Endothelial cell (in vitro differentiated cells): ENCODE results near the gene ADM. TPM values are rescaled to one million over a fixed set of nuclear protein-coding genes. Genes with fewer than 3 reads are reported as not detected.

Experiments
- DNase-seq: peaks from one replicate; pipeline ENCODE4 v3.0.0; 2021; ENCODE audit warnings: low spot score
- H3K27ac Mint-ChIP-seq: one replicate; pipeline ENCODE4 v1.8.0; 2021; ENCODE audit warnings: mixed read lengths, inconsistent platforms; ENCODE audit not compliant: unreplicated experiment
- H3K27me3 Mint-ChIP-seq: one replicate; pipeline ENCODE4 v1.8.0; 2021; ENCODE audit warnings: mild to moderate bottlenecking, moderate library complexity, mixed read lengths, inconsistent platforms; ENCODE audit not compliant: unreplicated experiment
- H3K36me3 Mint-ChIP-seq: one replicate; pipeline ENCODE4 v1.8.0; 2021; ENCODE audit warnings: mild to moderate bottlenecking, low read depth, mixed read lengths, inconsistent platforms; ENCODE audit not compliant: unreplicated experiment
- H3K4me1 Mint-ChIP-seq: one replicate; pipeline ENCODE4 v1.8.0; 2021; ENCODE audit warnings: mild to moderate bottlenecking, mixed read lengths, inconsistent platforms; ENCODE audit not compliant: unreplicated experiment
- H3K4me3 Mint-ChIP-seq: one replicate; pipeline ENCODE4 v1.8.0; 2021; ENCODE audit warnings: mild to moderate bottlenecking, mixed read lengths, inconsistent platforms; ENCODE audit not compliant: unreplicated experiment
- H3K9me3 Mint-ChIP-seq: one replicate; pipeline ENCODE4 v1.8.0; 2021; ENCODE audit warnings: mixed read lengths, inconsistent platforms; ENCODE audit not compliant: unreplicated experiment
- total RNA-seq: library from RNA; stranded (reverse); fragmentation: NEBNext Ultra II Directional; extraction: Animal tissue kit (Norgen Biotek cat#: 25700); gene quantifications from one replicate; pipeline ENCODE4 v1.2.1, GENCODE V29; 2021; ENCODE audit not compliant: unreplicated experiment
- TF ChIP-seq, protein P1 (sequence below): fragments of 200-600 bp; sonication (generic); IDR thresholded peaks from one replicate; pipeline ENCODE4 v1.5.0; 2021; ENCODE audit warnings: antibody characterized with exemption; ENCODE audit not compliant: unreplicated experiment

ADM gene
- total RNA-seq, 1 donor from 2014 or later = 78.3 TPM

DNA sequence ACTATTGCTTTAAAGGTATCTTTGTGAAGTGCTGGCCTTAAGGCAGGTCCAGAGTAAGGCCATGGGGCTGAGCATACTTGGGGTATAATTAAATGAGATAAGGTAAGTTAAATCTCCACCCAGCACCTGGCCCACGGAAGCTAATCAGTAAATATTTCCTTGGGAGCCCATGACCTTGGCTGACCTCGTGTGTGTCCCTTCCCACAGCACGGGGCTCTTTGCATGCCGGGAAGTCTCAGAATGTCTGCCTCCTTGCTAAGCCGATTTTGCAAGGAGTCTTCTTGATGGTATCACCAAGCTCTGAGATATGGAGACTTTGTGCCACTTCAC, 46.5 kb downstream of the ADM start:
- Mint-ChIP-seq H3K27ac (peak overlapping the region; percentile 99), H3K36me3 (no peaks in the 10 kb centered on the region), H3K27me3 (no peaks in the 10 kb centered on the region), H3K4me3 (no peak overlapping the region), H3K9me3 (no peaks in the 10 kb centered on the region), H3K4me1 (peaks cover 33% of the 10 kb centered on the region)
- TF ChIP-seq, protein P1, sequence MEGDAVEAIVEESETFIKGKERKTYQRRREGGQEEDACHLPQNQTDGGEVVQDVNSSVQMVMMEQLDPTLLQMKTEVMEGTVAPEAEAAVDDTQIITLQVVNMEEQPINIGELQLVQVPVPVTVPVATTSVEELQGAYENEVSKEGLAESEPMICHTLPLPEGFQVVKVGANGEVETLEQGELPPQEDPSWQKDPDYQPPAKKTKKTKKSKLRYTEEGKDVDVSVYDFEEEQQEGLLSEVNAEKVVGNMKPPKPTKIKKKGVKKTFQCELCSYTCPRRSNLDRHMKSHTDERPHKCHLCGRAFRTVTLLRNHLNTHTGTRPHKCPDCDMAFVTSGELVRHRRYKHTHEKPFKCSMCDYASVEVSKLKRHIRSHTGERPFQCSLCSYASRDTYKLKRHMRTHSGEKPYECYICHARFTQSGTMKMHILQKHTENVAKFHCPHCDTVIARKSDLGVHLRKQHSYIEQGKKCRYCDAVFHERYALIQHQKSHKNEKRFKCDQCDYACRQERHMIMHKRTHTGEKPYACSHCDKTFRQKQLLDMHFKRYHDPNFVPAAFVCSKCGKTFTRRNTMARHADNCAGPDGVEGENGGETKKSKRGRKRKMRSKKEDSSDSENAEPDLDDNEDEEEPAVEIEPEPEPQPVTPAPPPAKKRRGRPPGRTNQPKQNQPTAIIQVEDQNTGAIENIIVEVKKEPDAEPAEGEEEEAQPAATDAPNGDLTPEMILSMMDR = no peak
- DNase-seq = no peak

DNA sequence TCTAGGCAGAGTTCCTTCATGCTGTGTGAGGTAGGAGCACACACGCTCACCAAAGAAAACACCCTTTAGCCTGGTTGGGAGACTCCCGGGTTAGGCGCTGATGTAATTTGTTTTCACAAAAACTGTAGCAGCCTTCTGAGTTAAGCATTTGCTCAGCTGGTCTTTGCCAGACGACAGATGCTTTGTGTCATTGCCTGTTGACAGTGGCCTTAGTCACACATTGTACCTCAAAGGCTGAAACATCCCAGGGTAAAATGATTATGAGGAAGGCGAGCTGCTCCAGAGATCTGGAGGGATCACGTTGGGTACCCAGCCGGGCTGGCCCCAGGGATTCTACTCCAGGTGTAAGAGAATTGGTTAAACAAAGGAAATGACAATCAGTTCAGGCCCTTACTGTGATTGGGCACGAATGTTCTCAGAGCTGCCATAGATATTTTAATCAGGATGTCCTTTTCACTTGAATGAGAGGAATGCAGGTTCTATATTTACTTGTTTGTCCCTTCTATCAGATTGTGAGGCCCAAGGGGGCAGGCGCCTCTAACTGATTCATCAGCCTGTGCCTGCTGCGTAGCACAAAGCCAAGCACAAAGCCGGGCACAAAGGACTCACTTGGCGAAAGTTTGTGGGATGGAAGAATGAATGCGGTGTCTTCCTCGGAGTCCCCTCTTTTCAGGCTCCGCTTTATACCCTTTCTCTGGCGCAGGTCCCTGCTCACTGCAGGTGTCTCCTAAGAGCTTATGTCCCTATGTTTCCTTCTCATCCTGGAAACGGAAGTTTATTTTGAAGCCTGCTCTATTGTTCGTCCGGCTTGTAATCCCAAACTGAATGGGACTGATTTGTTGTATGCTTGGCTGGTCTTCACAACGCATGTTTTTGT, 47.1 kb downstream of the ADM start:
- peaks cover under 1% of the 10 kb centered on the region for H3K36me3 Mint-ChIP-seq
- H3K27ac Mint-ChIP-seq = peak overlapping the region; percentile 99
- peaks cover 33% of the 10 kb centered on the region for H3K4me1 Mint-ChIP-seq
- H3K9me3 Mint-ChIP-seq = no peaks in the 10 kb centered on the region
- H3K27me3 Mint-ChIP-seq = no peaks in the 10 kb centered on the region
- TF ChIP-seq, protein P1 = no peak
- H3K4me3 Mint-ChIP-seq = peak overlapping the region; percentile 17
- peak; percentile 43 for DNase-seq

DNA sequence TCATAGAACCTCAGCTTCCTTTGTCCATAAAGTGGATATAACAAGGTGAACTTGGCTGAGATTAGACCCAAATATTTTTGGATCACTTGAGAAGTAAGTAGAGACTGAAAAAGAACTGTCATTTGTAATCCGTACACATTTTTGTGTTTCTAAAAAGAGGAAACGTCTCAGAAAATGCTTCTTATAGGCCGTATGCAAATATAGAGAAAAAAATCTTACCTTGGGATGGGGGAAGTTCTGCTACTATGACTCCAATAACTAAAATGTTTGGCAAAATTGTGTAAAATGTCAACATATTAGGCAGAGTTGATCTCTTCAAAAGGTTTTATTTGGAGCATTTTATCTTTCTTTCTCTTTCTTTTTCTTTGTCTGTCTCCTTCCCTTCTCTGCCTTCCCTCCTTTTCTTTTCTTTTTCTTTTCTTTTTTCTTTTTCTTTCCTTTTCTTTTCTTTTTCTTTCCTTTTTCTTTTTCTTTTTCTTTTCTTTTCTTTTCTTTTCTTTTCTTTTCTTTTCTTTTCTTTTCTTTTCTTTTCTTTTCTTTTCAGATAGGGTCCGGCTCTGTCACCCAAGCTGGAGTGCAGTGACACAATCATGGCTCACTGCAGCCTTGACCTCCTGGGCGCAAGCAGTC, 48.2 kb downstream of the ADM start:
- Mint-ChIP-seq H3K27me3 (no peaks in the 10 kb centered on the region), H3K4me1 (peaks cover 33% of the 10 kb centered on the region), H3K9me3 (no peaks in the 10 kb centered on the region), H3K36me3 (peaks cover 4% of the 10 kb centered on the region), H3K4me3 (no peak overlapping the region), H3K27ac (peak overlapping the region; percentile 99)
- TF ChIP-seq, protein P1 = peak; percentile 21
- DNase-seq = no peak

DNA sequence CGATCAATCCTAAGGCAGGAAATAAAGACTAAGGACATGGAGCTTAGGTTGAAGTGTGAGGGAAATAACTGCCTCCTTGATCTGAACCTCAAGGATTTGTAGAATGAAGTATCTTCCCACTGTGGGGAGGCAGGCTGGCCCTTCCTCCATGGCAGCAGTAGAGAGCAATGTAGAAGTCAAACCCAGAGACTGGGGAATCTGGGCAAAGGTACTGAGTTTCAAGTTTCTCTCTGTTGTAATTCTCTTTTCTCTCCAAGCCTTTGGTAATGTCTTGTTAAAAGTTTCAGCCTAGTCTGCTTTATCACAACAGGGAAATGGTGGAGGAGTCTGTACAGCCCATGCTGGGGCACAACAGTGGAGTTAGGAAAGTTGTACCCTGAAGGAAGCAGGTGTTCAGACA, 49.5 kb downstream of the ADM start:
- Mint-ChIP-seq H3K27ac (peak overlapping the region; percentile 53), H3K36me3 (peaks cover 4% of the 10 kb centered on the region), H3K27me3 (no peaks in the 10 kb centered on the region), H3K4me1 (peaks cover 33% of the 10 kb centered on the region), H3K4me3 (no peak overlapping the region), H3K9me3 (no peaks in the 10 kb centered on the region)
- DNase-seq = no peak
- TF ChIP-seq, protein P1 = no peak

DNA sequence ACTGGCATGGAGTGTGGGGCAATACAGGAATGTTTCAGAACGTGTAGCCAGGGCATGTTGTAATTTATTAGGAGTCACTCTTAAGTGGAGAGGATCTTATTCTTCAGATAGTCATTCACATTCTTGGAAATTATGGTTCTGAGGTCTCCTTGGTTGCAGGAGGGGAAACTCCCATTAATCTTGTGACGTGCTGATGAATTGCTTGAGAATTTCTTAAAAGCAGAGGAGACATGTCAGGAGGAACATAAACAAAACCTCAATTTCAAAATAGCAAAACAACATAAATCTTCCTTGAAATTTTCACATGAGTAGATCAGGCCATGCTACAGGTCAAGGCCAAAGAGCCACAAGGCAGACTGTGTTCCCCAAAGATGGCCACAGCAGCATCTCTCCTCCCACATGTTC, 50.4 kb downstream of the ADM start:
- Mint-ChIP-seq H3K27me3 (no peaks in the 10 kb centered on the region), H3K36me3 (peaks cover 4% of the 10 kb centered on the region), H3K27ac (no peak overlapping the region), H3K4me1 (peaks cover 33% of the 10 kb centered on the region), H3K9me3 (no peaks in the 10 kb centered on the region), H3K4me3 (no peak overlapping the region)
- no peak for DNase-seq
- TF ChIP-seq, protein P1 = no peak
